ENCODE measurements around the gene PRM1. TPM values are rescaled to one million over a fixed set of nuclear protein-coding genes. Genes with fewer than 3 reads are reported as not detected.

Gene PRM1
- total and polyA plus RNA-seq, 11 donors, result not detected

DNA sequence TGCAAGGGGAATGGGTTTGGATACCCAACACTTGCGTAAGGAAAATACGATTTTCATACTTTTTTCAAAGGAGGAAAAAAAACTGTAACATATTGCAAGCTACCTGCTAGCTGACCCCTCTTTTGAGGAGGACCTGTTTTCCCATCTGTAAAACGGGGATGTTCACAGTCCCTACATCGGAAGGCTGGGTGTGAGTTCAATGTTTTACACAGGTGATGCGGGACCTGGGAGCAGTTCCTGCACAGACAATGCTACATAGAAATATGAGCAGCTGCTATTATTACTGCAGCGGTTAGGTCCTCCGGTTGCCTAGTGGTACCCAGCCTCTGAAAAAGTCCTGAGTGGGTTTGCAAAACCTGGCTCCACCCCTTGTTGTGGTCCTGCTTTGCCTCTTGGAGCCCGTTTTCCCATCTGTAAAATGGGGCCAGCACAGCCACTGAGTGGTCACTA is 28.6 kb downstream of the PRM1 start:
- H3K27ac ChIP-seq, result peak overlapping the region in 1 of 12 donors; percentile 99
- no peaks in the 10 kb centered on the region for H3K27me3 ChIP-seq
- 92 to 96% (median 94%) methylated on average over 8 of the region's 8 CpGs for WGBS, 4 donors
- peaks cover 0 to 37% (median 24%) of the 10 kb centered on the region in 12 donors for H3K4me1 ChIP-seq
- H3K4me3 ChIP-seq, result peak overlapping the region in 1 of 12 donors; percentile 75
- no peaks in the 10 kb centered on the region for H3K9me3 ChIP-seq
- DNase-seq (no peak), ATAC-seq (no peak)
- no peak for TF ChIP-seq POLR2A (IDR thresholded peaks at IDR 0.05)
- TF ChIP-seq, protein P1, sequence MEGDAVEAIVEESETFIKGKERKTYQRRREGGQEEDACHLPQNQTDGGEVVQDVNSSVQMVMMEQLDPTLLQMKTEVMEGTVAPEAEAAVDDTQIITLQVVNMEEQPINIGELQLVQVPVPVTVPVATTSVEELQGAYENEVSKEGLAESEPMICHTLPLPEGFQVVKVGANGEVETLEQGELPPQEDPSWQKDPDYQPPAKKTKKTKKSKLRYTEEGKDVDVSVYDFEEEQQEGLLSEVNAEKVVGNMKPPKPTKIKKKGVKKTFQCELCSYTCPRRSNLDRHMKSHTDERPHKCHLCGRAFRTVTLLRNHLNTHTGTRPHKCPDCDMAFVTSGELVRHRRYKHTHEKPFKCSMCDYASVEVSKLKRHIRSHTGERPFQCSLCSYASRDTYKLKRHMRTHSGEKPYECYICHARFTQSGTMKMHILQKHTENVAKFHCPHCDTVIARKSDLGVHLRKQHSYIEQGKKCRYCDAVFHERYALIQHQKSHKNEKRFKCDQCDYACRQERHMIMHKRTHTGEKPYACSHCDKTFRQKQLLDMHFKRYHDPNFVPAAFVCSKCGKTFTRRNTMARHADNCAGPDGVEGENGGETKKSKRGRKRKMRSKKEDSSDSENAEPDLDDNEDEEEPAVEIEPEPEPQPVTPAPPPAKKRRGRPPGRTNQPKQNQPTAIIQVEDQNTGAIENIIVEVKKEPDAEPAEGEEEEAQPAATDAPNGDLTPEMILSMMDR (IDR thresholded peaks at IDR 0.05), result no peak
- intact Hi-C loops (cut with DNase I), result loop anchor here in 6 of 10 donors (5.0 to 10.0 kb wide), 7 partner anchors 88 to 508 kb away; partner anchors contain the start of gene NUBP1 (in 1 of the 6)
- H3K36me3 ChIP-seq, result peaks cover 0 to 27% (median 0%) of the 10 kb centered on the region in 9 donors

DNA sequence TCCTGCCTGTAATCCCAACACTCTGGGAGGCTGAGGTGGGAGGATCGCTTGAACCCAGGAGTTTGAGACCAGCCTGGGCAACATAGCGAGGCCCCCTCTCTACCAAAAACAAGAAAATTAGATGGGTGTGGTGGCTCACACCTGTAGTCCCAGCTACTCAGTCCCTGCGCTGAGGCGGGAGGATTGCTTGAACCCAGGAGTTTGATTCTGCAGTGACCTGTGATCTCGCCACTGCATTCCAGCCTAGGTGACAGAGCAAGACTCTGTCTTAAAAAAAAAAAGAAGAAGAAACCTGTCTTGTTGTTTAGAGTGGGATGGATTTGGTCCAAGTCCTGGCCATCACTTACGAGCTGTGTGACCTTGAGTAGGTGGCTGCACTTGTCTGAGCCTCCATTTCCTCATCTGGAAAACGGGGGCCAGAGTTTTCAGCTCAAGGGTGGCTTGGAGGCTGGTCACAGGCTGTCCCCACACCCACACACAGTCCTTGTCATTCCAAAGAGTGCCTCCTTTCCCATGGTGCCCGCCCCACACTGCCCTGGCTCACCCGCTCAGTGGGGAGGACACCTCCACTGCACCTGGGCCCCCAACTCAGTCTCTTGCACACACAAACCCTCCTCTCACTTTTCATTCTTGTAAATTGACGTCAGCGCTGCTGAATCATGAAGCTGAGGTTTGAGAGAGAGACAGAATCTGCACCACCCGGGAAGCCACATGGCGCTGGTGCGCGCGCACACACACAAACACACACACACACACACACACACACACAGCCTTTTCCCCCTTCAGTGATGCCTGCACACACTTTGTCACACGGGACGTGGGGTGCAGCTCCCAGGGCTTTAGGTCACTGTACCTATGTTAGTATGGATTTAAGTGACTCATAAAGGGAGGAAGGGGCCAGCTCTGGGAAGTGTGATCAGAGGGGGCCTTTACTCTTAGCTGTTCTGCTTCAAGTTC is 29.3 kb downstream of the PRM1 start:
- peak overlapping the region in 1 of 12 donors; percentile 99 for H3K27ac ChIP-seq
- H3K4me3 ChIP-seq, result peak overlapping the region in 1 of 12 donors; percentile 75
- H3K27me3 ChIP-seq, result no peaks in the 10 kb centered on the region
- TF ChIP-seq, protein P1 (IDR thresholded peaks at IDR 0.05), result no peak
- TF ChIP-seq POLR2A (IDR thresholded peaks at IDR 0.05), result no peak
- intact Hi-C loops (cut with DNase I), result loop anchor here in 6 of 10 donors (5.0 to 10.0 kb wide), 7 partner anchors 87 to 507 kb away; partner anchors contain the start of gene NUBP1 (in 1 of the 6)
- WGBS, 4 donors, result 81 to 91% (median 85%) methylated on average over 17 to 18 of the region's 18 CpGs
- peaks cover 0 to 30% (median 17%) of the 10 kb centered on the region in 12 donors for H3K4me1 ChIP-seq
- peaks cover 0 to 27% (median 0%) of the 10 kb centered on the region in 9 donors for H3K36me3 ChIP-seq
- DNase-seq, result peak in 1 of 5 donors; percentile 54
- no peaks in the 10 kb centered on the region for H3K9me3 ChIP-seq
- no peak for ATAC-seq

DNA sequence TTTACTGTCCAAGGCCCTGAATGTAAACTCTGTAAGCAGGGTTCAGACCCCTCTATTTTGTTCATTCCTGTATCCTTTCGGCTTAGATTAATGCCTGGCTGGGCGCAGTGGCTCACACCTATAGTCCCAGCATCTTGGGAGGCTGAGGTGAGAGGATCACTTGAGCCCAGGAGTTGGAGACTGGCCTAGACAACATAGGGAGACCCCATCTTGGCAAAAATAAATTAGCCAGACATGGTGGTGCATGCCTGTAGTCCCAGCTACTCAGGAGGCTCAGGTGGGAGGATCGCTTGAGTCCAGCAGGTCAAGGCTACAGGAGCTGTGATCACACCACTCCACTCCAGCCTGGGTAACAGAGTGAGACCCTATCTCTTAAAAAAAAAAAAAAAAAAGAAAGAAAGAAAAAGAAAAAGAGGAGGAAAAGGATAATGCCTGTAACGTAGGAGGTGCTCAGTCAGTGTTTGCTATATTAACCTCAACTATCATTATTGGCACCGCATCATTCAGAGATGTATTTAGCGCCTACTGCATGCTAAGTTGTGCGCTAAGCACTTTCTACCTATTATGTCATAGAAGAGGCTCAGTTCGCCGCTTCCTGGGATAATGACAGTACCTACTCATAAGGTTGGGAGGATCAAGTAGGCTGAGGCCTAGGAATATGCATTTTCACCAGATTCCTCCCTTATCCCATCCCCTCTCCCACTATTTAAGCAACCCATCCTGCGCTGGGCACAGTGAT is 30.2 kb downstream of the PRM1 start:
- Histone ChIP-seq H3K27ac (peak overlapping the region in 1 of 12 donors; percentile 42), H3K27me3 (no peaks in the 10 kb centered on the region), H3K9me3 (no peaks in the 10 kb centered on the region), H3K4me1 (peaks cover 0 to 36% (median 15%) of the 10 kb centered on the region in 12 donors), H3K4me3 (no peak overlapping the region), H3K36me3 (peaks cover 0 to 27% (median 0%) of the 10 kb centered on the region in 9 donors)
- no peak for DNase-seq
- 95 to 98% (median 96%) methylated on average over 10 of the region's 10 CpGs for WGBS, 4 donors
- intact Hi-C loops (cut with DNase I), result loop anchor here in 6 of 10 donors (5.0 to 10.0 kb wide), 7 partner anchors 86 to 506 kb away; partner anchors contain the start of gene NUBP1 (in 1 of the 6)
- ATAC-seq, result no peak
- TF ChIP-seq, protein P1 (IDR thresholded peaks at IDR 0.05), result no peak
- TF ChIP-seq POLR2A (IDR thresholded peaks at IDR 0.05), result no peak
